NCI-H1092 treated with DMSO at 0.1 percent for 48 hours (cell line): ENCODE results near the gene FAM107B.
A peak's percentile ranks its signal among the peaks of the same experiment; 100 is the strongest.

Experiments used
- DNase-seq: peaks from one replicate; lab custom pipeline; 2025; lab: John Stamatoyannopoulos, UW

The FAM107B gene

GRCh38 chr10:14533295-14533694, 241.4 kb downstream of the FAM107B start:
- DNase-seq = no peak

DNA sequence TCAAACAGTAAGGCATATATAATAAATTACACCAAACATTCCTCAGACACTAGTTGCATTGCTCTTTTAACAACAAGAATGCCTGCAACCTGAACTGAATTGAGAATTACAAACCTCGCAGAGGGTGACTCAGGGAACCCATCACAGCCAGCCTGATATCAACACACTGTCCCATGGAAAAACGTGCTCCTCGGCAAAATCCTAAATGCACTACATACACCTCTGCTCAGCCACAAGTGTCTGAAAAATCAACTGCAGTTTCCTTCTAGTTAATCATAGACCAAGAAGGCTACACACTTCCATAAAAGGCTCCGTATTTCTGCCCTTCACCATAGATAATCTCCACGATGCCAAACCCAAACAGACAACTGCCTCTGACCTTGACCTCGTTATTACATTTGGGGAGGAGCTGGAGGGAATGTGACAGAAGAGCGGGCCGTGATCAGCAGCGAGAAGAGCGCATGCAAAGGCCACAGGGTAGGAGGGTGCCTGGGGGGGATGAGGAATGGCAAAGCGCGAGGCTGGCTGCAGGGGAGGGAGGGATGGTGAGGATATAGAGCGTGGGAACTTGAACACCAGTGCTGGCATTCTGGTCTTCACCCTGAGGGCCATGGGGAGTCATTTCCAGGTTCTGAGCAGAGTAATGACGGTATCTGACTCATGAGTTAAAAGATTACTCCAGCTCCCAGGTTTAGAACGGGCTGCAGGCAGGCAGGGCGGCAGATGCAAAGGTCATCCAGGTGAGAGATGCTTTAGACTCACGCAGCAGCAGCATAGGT, 242.0 kb downstream of the FAM107B start:
- no peak for DNase-seq

GRCh38 chr10:14531974-14532373, 242.7 kb downstream of the FAM107B start:
- DNase-seq = no peak

GRCh38 chr10:14530465-14530864, 244.2 kb downstream of the FAM107B start:
- no peak for DNase-seq

GRCh38 chr10:14529351-14529750, 245.3 kb downstream of the FAM107B start:
- DNase-seq = no peak

DNA sequence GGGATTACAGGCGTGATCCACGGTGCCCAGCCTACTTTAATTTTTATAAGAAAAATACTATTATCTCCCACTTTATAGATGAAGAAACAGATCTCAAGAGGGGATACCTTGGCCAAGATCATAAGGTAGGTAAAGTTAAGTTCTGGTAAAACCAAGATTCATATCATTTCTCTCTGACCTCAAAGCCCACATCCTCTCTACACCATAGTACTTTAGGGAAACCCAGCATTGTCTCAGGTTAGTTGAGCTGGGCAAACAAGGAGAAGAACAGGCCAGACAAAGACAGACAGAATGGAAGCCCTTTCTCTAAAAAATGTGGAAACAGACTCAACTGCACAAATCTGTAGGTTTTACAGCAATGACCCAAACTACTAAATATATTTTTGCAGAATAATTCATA, 246.2 kb downstream of the FAM107B start:
- no peak for DNase-seq

- DNase-seq = no peak
Observed at GRCh38 chr10:14527915-14528314, 246.8 kb downstream of the FAM107B start.

GRCh38 chr10:14527134-14527844, 247.4 kb downstream of the FAM107B start:
- DNase-seq = no peak

DNA sequence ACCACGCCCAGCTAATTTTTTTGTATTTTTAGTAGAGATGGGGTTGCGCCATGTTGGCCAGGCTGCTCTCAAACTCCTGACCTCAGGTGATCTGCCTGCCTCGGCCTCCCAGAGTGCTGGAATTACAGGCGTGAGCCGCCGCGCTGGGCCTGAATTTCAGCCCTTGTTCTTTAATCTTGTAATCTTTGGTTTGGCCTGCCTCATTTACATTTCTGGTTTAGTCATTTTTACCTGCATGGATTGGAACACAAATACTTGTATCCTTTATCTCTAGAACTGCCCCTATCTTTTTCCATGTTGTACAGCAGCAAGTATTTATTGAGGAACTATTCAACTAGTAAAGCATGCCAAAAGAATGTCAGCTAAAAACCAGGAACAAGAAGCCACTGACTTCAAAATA, 248.4 kb downstream of the FAM107B start:
- no peak for DNase-seq

GRCh38 chr10:14524691-14525324, 249.9 kb downstream of the FAM107B start:
- DNase-seq = no peak

DNA sequence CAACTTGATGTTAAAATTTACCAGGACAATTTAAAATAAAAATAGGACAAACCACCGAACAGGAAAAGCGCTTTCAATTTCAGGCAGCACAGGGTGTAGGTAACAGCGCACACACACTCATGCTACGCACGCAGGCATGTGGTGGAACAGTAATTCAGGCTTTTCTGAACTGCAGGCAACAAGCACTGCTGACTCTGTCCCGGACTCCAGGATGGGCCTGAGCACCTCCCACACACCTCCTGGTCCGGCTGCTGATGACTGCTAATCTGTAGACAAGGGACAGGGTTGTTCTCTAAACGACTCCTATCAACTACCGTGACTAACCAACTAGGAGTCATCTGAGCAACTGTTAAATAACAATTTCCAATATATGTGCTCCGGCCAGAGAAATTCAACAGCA, 251.4 kb downstream of the FAM107B start:
- DNase-seq = no peak

DNA sequence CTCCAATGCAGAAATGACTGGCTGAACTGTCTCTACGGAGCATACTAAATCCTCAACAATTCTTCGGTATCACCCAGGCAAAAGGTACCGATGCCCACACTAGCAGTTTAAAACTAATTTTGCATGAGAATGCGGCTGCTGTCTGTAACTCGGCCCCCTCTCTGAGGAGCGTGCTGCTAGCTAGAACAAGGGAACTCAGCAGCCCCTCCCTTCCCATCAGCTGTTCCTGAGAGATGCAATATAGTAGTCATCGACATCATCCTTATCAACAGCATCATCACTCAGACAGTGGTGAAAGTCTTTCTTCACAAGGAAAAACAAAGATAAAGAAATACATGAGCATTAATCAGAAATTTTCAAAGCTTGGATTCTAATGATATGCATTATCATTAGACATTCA, 254.9 kb downstream of the FAM107B start:
- DNase-seq = no peak

DNA sequence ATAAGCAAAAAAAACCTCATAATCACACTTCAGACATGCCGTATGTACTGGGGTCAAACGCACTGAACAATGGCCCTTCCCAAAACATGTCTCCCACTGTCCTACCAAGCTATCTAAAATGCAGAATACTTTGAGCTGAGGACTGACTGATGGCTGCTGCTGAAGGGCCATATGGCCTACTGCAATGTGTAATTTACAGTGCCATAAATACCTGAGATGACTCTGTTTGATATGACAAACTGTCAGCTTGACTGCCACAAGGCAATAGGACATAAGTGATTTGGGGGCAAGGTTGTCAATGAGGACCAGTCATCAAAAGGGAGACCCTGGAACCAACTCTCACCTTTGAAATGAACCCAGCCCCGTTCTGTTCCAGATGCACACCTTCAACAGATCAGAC, 256.5 kb downstream of the FAM107B start:
- no peak for DNase-seq

- DNase-seq = no peak
Observed at GRCh38 chr10:14513123-14513522, 261.6 kb downstream of the FAM107B start.

DNA sequence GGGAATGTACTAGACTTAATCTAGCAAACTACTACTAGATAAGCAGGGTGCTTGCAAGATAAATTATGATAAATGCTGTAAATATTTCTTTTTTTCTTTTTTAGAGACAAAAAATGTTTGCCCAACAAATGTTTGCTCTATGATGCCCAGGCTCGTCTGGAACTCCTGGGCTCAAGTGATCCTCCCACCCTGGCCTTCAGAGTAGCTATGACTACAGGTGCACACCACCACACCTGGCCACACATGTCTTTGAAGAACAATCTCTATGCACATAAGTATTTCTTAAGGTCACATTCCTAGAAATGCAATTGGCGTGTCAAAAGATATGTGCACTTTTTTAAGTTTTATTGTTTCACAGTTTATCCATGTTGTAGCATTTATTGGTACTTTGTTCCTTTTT, 264.4 kb downstream of the FAM107B start:
- DNase-seq = no peak

GRCh38 chr10:14508725-14509124, 266.0 kb downstream of the FAM107B start:
- no peak for DNase-seq

DNA sequence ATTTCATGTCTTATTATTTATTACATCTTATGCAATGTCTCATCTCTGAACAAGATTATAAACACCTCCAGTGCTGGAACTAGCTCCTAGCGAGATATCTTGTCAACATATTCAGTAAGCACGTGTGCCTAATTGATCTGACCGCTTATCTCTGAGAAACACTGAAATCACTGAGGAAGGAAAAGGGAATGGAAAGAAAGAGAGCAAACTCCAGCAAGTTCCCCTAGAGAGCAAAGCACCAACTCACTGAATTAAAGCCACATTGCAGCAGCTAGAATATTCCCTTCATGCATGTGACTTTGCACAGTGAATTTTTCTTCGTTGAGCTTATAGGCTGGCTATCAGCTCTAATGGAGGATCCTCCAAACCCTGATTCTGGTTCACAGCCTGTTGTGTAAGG, 266.9 kb downstream of the FAM107B start:
- no peak for DNase-seq

DNA sequence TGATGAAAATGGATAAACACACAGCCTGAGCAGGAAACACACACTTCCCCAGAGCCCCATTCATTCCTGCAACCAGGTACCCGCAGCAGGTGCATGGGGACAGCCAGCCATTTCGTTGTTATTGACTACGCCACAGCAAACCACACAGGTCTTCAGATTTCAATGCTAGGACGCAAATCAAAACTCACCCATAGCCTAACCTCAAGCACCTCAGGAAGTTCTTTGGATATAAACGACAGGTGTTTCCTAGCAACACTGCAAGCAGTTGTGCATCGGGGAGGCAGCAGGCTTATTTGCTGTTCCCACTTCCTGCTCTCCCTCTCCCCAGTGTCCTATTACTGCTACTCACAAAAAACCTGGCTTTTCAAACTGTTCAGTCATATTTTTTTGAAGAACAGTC, 267.5 kb downstream of the FAM107B start:
- peak; percentile 20 for DNase-seq

- DNase-seq = no peak
Observed at GRCh38 chr10:14502431-14502830, 272.3 kb downstream of the FAM107B start.

GRCh38 chr10:14500172-14500765, 274.4 kb downstream of the FAM107B start:
- no peak for DNase-seq

- DNase-seq = no peak
Observed at GRCh38 chr10:14499601-14499904, 275.1 kb downstream of the FAM107B start.

GRCh38 chr10:14498326-14498725, 276.4 kb downstream of the FAM107B start:
- DNase-seq = no peak

DNA sequence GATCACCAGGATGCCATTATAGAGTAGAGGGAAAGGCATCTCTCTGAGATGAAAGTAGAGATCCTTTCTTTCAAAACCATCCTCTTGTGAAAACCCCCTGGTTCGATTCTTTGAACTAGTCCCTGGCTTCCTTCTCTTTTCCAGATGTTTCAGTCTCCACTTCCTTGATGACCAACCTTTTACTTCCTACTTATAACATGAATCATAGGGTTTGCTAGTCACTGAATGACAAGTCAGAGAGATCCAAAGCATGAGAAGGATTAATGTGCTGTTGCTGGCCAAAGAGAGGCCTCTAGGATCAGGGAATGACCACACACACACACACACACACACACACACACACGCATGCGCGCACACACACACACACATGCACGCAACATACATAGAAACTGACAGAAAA, 282.9 kb downstream of the FAM107B start:
- no peak for DNase-seq
